ENCODE results near the gene PPP1CA.

PPP1CA gene

GRCh38 chr11:67355023-67355793, 46.5 kb downstream of the PPP1CA start:
- TF ChIP-seq REST (IDR thresholded peaks at IDR 0.05; ENCODE audit: insufficient replicate concordance, low read depth) (no peak), SPI1 (IDR thresholded peaks at IDR 0.05; ENCODE audit: borderline replicate concordance, low read depth) (no peak), POLR2AphosphoS5 (IDR thresholded peaks at IDR 0.05; ENCODE audit: low read depth) (no peak), GABPA (IDR thresholded peaks at IDR 0.05; ENCODE audit: low read depth) (no peak), CTCF (IDR thresholded peaks at IDR 0.05; ENCODE audit: insufficient read depth, low read length) (no peak)
- Histone ChIP-seq H3K4me3 (replicated peaks; ENCODE audit: insufficient read depth, low read length) (no peak overlapping the region), H3K27me3 (ENCODE audit: insufficient read depth, poor library complexity, severe bottlenecking) (no peaks in the 10 kb centered on the region), H3K27ac (replicated peaks) (peak overlapping the region; percentile 95)
- no peak for DNase-seq (ENCODE audit: low read depth in 1 of 2, low spot score in 1 of 2)

- H3K27ac ChIP-seq (replicated peaks): peak overlapping the region; percentile 95
Observed at GRCh38 chr11:67354075-67355022, 47.3 kb downstream of the PPP1CA start.

More at GRCh38 chr11:67354075-67355022, 47.3 kb downstream of the PPP1CA start:
- Histone ChIP-seq H3K4me3 (replicated peaks; ENCODE audit: insufficient read depth, low read length) (peak overlapping the region; percentile 34), H3K27me3 (ENCODE audit: insufficient read depth, poor library complexity, severe bottlenecking) (no peaks in the 10 kb centered on the region)
- TF ChIP-seq REST (IDR thresholded peaks at IDR 0.05; ENCODE audit: insufficient replicate concordance, low read depth) (no peak), CTCF (IDR thresholded peaks at IDR 0.05; ENCODE audit: insufficient read depth, low read length) (no peak), POLR2AphosphoS5 (IDR thresholded peaks at IDR 0.05; ENCODE audit: low read depth) (no peak), SPI1 (IDR thresholded peaks at IDR 0.05; ENCODE audit: borderline replicate concordance, low read depth) (no peak), GABPA (IDR thresholded peaks at IDR 0.05; ENCODE audit: low read depth) (no peak)
- peak; percentile 17 to 85 for DNase-seq (ENCODE audit: low read depth in 1 of 2, low spot score in 1 of 2)
